GM19238 (cell line): ENCODE data around the gene PHF20.
"Not testable (repeated sequence)": the region's sequence is repeated elsewhere in the genome, so short reads cannot be mapped to it uniquely, and the experiment has no call there.

Experiments
- DNase-seq: peaks from one replicate; pipeline ENCODE4 v3.0.0; 2011; ENCODE audit warnings: low spot score; ENCODE audit not compliant: insufficient read length

PHF20 gene

GRCh38 chr20:35838205-35838604 is 66.4 kb downstream of the PHF20 start:
- DNase-seq, result no peak

- no peak for DNase-seq
Measured at GRCh38 chr20:35839904-35840303, 68.1 kb downstream of the PHF20 start.

GRCh38 chr20:35840421-35840820 is 68.6 kb downstream of the PHF20 start:
- no peak for DNase-seq

GRCh38 chr20:35842361-35842760 is 70.5 kb downstream of the PHF20 start:
- no peak for DNase-seq

GRCh38 chr20:35843894-35844293 is 72.1 kb downstream of the PHF20 start:
- not testable (repeated sequence) for DNase-seq

GRCh38 chr20:35845561-35845960 is 73.7 kb downstream of the PHF20 start:
- DNase-seq, result no peak

- no peak for DNase-seq
Measured at GRCh38 chr20:35849706-35850105, 77.9 kb downstream of the PHF20 start.

- not testable (repeated sequence) for DNase-seq
Measured at GRCh38 chr20:35851659-35852058, 79.8 kb downstream of the PHF20 start.

- DNase-seq, result no peak
Measured at GRCh38 chr20:35854713-35855348, 83.0 kb downstream of the PHF20 start.

- DNase-seq, result not testable (repeated sequence)
Measured at GRCh38 chr20:35855641-35856040, 83.8 kb downstream of the PHF20 start.

GRCh38 chr20:35856866-35857265 is 85.1 kb downstream of the PHF20 start:
- no peak for DNase-seq

GRCh38 chr20:35866418-35867202 is 94.8 kb downstream of the PHF20 start:
- DNase-seq, result no peak

- DNase-seq, result no peak
Measured at GRCh38 chr20:35870541-35871258, 98.9 kb downstream of the PHF20 start.

GRCh38 chr20:35871259-35871771 is 99.5 kb downstream of the PHF20 start:
- no peak for DNase-seq

- no peak for DNase-seq
Measured at GRCh38 chr20:35876033-35876320, 104.2 kb downstream of the PHF20 start.

GRCh38 chr20:35877611-35878010 is 105.8 kb downstream of the PHF20 start:
- DNase-seq, result no peak

GRCh38 chr20:35878113-35878625 is 106.4 kb downstream of the PHF20 start:
- DNase-seq, result no peak

GRCh38 chr20:35881676-35882075 is 109.9 kb downstream of the PHF20 start:
- no peak for DNase-seq

- DNase-seq, result not testable (repeated sequence)
Measured at GRCh38 chr20:35882427-35883161, 110.8 kb downstream of the PHF20 start.

- DNase-seq, result no peak
Measured at GRCh38 chr20:35883336-35883777, 111.5 kb downstream of the PHF20 start.
